HG02870 (cell line): ENCODE results near the gene HELZ2.

Experiments used
- ATAC-seq: cut with Tn5 transposase; IDR thresholded peaks from one replicate; pipeline ENCODE4 v1.9.1; 2021; ENCODE audit warnings: mild to moderate bottlenecking, moderate library complexity; ENCODE audit not compliant: unreplicated experiment

The HELZ2 gene

GRCh38 chr20:63553251-63553932 is 20.6 kb downstream of the HELZ2 start:
- ATAC-seq, result peak; percentile 36

GRCh38 chr20:63552481-63553249 is 21.4 kb downstream of the HELZ2 start:
- peak; percentile 16 for ATAC-seq

- ATAC-seq, result no peak
These were observed 23.0 kb downstream of the HELZ2 start for GRCh38 chr20:63551068-63551467.

- ATAC-seq, result no peak
These were observed 24.3 kb downstream of the HELZ2 start for GRCh38 chr20:63549679-63550282.

- no peak for ATAC-seq
These were observed 25.0 kb downstream of the HELZ2 start for GRCh38 chr20:63549019-63549418.

- ATAC-seq, result no peak
These were observed 25.5 kb downstream of the HELZ2 start for GRCh38 chr20:63548542-63548941.

GRCh38 chr20:63547725-63548480 is 26.1 kb downstream of the HELZ2 start, which contains the start of gene SRMS:
SRMS (minus strand) TSS chr20:63547749; CDS start chr20:63547463, 286 bp downstream.
- no peak for ATAC-seq

- no peak for ATAC-seq
These were observed 26.9 kb downstream of the HELZ2 start for GRCh38 chr20:63546956-63547724.

GRCh38 chr20:63546256-63546955 is 27.6 kb downstream of the HELZ2 start:
- no peak for ATAC-seq

GRCh38 chr20:63545814-63546213 is 28.2 kb downstream of the HELZ2 start:
- ATAC-seq, result no peak

GRCh38 chr20:63544958-63545516 is 29.0 kb downstream of the HELZ2 start:
- ATAC-seq, result no peak

- ATAC-seq, result no peak
These were observed 29.6 kb downstream of the HELZ2 start for GRCh38 chr20:63544241-63544957.

- ATAC-seq, result no peak
These were observed 30.3 kb downstream of the HELZ2 start for GRCh38 chr20:63543733-63544132.

GRCh38 chr20:63543131-63543530 is 30.9 kb downstream of the HELZ2 start:
- no peak for ATAC-seq

GRCh38 chr20:63542696-63543095 is 31.3 kb downstream of the HELZ2 start:
- no peak for ATAC-seq

- ATAC-seq, result no peak
These were observed 31.9 kb downstream of the HELZ2 start for GRCh38 chr20:63542031-63542559.

GRCh38 chr20:63541371-63541770 is 32.7 kb downstream of the HELZ2 start:
- no peak for ATAC-seq

- no peak for ATAC-seq
These were observed 33.4 kb downstream of the HELZ2 start for GRCh38 chr20:63540417-63541186.
